K562 treated with DMSO at 1 percent for 12 hours (cell line): ENCODE measurements around the gene ENG. TPM values are rescaled to one million over a fixed set of nuclear protein-coding genes. Genes with fewer than 3 reads are reported as not detected.

Experiments used
- total RNA-seq: library from RNA; unstranded; fragments of 300-600 nt; gene quantifications from 2 replicates; pipeline ENCODE4 v1.2.3, GENCODE V29; 2022; ENCODE audit not compliant: insufficient read depth

ENG gene
- total RNA-seq = 0.85 and 1.2 TPM in 2 replicates

GRCh38 chr9:127854184-127854806, at the start of gene ENG:
TSS of gene ENG (minus strand) at chr9:127854658. CDS start at chr9:127854355, 303 bp downstream.

GRCh38 chr9:127899128-127899943, 44.9 kb upstream of the ENG start, which contains the start of gene ST6GALNAC6:
TSS of gene ST6GALNAC6 (minus strand) at chr9:127899603. CDS start at chr9:127897981, 1,622 bp downstream.

GRCh38 chr9:127877566-127877998, 23.1 kb upstream of the ENG start, which contains the start of gene AK1:
TSS of gene AK1 (minus strand) at chr9:127877675. CDS start at chr9:127874617, 3,058 bp downstream.

DNA sequence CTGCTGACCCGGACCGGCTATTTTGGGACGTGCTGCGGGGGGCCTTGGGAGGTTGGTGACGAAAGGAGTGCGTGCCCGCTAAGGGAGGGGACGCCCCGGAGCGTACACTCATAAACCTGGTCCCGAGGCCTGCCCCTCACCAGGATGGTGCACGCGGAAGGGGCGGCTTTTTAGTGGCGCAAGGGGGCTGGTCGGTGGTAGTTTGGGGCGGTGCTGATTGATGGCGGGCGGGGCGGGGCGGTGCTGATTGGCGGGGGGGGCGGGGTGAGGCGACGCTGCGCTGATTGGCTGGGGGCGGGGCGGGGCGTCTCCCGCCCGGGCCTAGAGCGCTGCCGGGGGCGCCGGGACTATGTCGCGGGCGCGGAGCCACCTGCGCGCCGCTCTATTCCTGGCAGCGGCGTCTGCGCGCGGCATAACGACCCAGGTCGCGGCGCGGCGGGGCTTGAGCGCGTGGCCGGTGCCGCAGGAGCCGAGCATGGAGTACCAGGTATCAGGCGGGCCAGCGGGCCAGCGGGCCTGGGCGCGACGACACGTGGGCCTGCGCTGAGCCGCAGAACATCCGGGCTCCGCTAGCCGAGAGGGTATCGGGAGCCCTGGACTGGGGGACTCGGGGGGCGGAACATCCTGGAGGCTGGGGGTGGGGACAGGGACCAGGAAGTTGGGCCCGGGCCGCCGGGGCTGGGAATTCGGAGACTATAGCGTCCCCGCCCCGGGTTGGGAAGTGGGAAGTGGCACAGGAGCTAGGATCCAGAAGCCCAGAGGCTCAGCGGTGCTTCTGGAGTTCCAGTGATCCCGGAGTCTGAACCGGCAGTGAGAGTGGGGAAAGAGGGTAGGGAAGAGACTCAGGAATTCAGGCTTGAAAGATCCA, 51.6 kb downstream of the ENG start, which contains the start of gene FPGS:
Gene FPGS, plus strand, starts transcription at position 307 of the 868 bp plus-strand sequence. Its CDS starts 43 bp downstream, at position 350.

DNA sequence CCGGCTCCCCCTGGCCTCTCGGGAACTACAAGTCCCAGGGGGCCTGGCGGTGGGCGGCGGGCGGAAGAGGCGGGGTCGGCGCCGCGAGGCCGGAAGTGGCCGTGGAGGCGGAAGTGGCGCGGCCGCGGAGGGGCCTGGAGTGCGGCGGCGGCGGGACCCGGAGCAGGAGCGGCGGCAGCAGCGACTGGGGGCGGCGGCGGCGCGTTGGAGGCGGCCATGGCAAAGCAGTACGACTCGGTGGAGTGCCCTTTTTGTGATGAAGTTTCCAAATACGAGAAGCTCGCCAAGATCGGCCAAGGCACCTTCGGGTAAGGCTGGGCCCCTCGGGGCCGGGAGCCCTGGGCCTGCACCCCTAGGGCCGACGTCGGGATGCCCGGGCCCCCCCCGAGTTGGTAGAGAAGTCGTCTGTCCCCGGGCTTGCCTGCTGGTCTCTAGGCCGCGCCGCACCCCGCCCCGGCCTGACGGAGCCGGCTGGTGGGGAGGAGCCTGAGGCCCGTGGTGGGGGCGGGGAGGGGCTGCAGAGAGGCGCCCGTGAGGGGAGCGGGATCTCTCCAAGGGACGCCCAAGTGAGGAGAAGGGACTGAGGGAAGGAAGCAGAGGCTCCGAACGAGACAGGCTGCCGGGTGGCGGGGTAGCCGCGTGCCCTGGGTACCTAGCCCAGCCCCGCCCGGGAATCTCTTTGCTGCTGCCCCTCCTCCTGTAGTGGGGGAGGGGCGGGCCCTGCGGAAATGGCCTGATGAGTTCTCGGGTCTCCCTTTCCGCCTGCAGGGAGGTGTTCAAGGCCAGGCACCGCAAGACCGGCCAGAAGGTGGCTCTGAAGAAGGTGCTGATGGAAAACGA, 68.3 kb downstream of the ENG start, which contains the start of gene CDK9:
Gene CDK9, plus strand, starts transcription at position 102 of the 840 bp plus-strand sequence. Its CDS starts 115 bp downstream, at position 217.

DNA sequence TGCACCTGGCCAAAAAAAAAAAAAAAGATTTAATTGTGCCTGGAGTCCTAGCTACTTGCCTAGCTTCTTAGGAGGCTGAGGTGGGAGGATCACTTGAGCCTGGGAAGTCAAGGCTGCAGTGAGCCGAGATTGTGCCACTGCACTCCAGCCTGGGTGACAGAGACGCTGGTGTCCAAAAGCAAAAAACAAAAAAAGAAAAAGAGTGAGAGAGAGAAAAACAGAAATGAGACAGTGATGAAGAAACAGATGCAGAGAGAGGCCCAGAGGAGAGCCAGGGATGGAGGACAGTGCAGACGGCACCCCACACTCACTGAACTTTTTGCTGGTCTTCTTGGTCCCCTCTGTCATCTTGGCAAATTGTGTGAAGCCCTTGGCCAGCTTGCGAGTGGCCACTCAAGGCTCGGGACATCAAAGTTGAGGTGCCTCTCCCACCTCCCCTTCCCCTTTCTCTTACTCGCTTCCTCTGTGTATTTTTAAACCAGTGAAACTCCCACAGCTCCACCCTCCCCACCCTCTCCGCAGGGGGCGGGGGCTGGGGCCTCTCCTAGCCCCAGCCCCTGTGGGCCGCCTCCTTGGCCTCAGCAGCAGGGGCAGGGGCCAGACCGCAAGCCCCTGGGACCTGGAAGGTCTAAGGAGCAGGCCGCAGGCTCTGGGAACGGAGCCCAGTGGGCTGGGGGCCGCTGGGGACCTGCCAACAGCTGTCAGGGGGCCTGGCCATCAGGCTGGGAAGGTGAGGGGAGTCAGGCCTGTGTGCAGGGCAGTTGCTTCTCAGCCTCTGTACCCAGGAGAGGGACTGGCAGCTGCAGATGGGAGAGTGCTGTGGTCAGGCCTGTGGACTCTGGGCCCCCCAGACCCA, 76.0 kb downstream of the ENG start, which contains the start of gene SH2D3C:
Gene SH2D3C, minus strand, starts transcription at position 387 of the 856 bp plus-strand sequence. Its CDS starts 39 bp downstream, at position 348.

Other genes starting within 250 kb of the ENG start
- 19.6 and 53.3 TPM in 2 replicates for gene STXBP1, start 242.4 kb downstream of the ENG start, total RNA-seq
- gene CFAP157, start 147.7 kb downstream of the ENG start, total RNA-seq = 0.38 and 0.65 TPM in 2 replicates
- gene PTRH1, start 139.0 kb downstream of the ENG start, total RNA-seq = 14.3 and 14.9 TPM in 2 replicates
- gene TTC16, start 138.6 kb downstream of the ENG start, total RNA-seq = not detected in 2 replicates
- 95.6 and 97.0 TPM in 2 replicates for gene TOR2A, start 119.4 kb downstream of the ENG start, total RNA-seq
- 1.6 and 3.8 TPM in 2 replicates for gene SH2D3C, start 76.0 kb downstream of the ENG start, total RNA-seq
- 49.1 and 83.0 TPM in 2 replicates for gene CDK9, start 68.6 kb downstream of the ENG start, total RNA-seq
- 37.2 and 37.4 TPM in 2 replicates for gene FPGS, start 51.8 kb downstream of the ENG start, total RNA-seq
- 59.2 and 98.4 TPM in 2 replicates for gene AK1, start 23.0 kb upstream of the ENG start, total RNA-seq
- 14.6 and 15.2 TPM in 2 replicates for gene ST6GALNAC6, start 44.9 kb upstream of the ENG start, total RNA-seq
- gene ST6GALNAC4, start 62.4 kb upstream of the ENG start, total RNA-seq = 32.4 and 36.8 TPM in 2 replicates
- 2.6 and 3.0 TPM in 2 replicates for gene PIP5KL1, start 76.1 kb upstream of the ENG start, total RNA-seq
- gene DPM2, start 83.2 kb upstream of the ENG start, total RNA-seq = 60.5 and 61.1 TPM in 2 replicates
- gene EEIG1, start 126.3 kb upstream of the ENG start, total RNA-seq = 22.0 and 46.0 TPM in 2 replicates
- 21.9 and 23.2 TPM in 2 replicates for gene NAIF1, start 212.7 kb upstream of the ENG start, total RNA-seq
- gene SLC25A25, start 213.6 kb upstream of the ENG start, total RNA-seq = 20.4 and 31.7 TPM in 2 replicates